HCT116 (cell line): ENCODE measurements around the gene ADAMTS9. TPM values are rescaled to one million over a fixed set of nuclear protein-coding genes. Genes with fewer than 3 reads are reported as not detected.

ENCODE experiments used
- ATAC-seq: fragments of 200-7000 bp; cut with Tn5 transposase; 2 replicates; pipeline ENCODE4 v1.9.1; 2020; ENCODE audit warnings: mild to moderate bottlenecking, moderate library complexity
- BruUV-seq: library from RNA; stranded (reverse); fragments of 400-500 nt; replicated peaks from 2 replicates; lab custom pipeline; 2021; lab: Mats Ljungman, UMichigan
- CTCF ChIA-PET: fragments of 300-600 bp; sonication (Branson Sonifier 250); formaldehyde crosslinking; loops from one replicate; lab custom pipeline; 2021; ENCODE audit warnings: antibody characterized with exemption; lab: Charles Lee
- POLR2A ChIA-PET: fragments of 300-600, 350-600 bp; sonication (Branson Sonifier 250); formaldehyde crosslinking; loops from one replicate; lab custom pipeline; 2021; ENCODE audit warnings: antibody characterized with exemption; lab: Charles Lee
- RAD21 ChIA-PET, 2 experiments: fragments of 300-600 bp; sonication (Branson Sonifier 250); formaldehyde crosslinking; loops; one replicate each; lab custom pipeline; 2023; ENCODE audit warnings: low total read pairs in 2 of 2; ENCODE audit not compliant: uncharacterized antibody in 2 of 2, unreplicated experiment in 2 of 2, low non-redundant PET in 1 of 2; lab: Charles Lee
- DNase-seq: peaks from one replicate; pipeline ENCODE4 v3.0.0-alpha.2; 2010; ENCODE audit warnings: low read depth, low spot score
- H2AFZ ChIP-seq: fragments of 200-600 bp; shearing (Covaris generic), sonication (generic); 2 replicates; pipeline ENCODE4 v1.6.1; 2017; ENCODE audit warnings: low read depth, mixed run types, mixed read lengths, antibody characterized with exemption, low read length; ENCODE audit not compliant: poor library complexity, severe bottlenecking
- H3K27ac ChIP-seq: 2 replicates; pipeline ENCODE4 v1.5.1; 2012; ENCODE audit warnings: low read depth, low read length
- H3K27me3 ChIP-seq: fragments of 200-600 bp; sonication (generic); 2 replicates; pipeline ENCODE4 v1.6.1; 2016; ENCODE audit warnings: mixed run types, low read length, mixed read lengths; ENCODE audit not compliant: insufficient read depth
- H3K36me3 ChIP-seq, 2 experiments: fragments of 200-500 bp in 1 of 2; fragments of 200-600 bp in 1 of 2; sonication (Bioruptor generic) in 1 of 2; sonication (generic) in 1 of 2; 2 replicates each; pipeline versions ENCODE4 v1.5.1 to v1.6.1; 2014 to 2016; ENCODE audit warnings: low read length in 2 of 2, inconsistent platforms in 1 of 2, mixed read lengths in 1 of 2, mixed run types in 1 of 2; ENCODE audit not compliant: insufficient read depth in 2 of 2, control insufficient read depth in 1 of 2
- H3K4me1 ChIP-seq, 2 experiments: fragments of 200-600 bp in 1 of 2; sonication (generic) in 1 of 2; 2 replicates each; pipeline versions ENCODE4 v1.5.1 to v1.6.1; 2012 to 2017; ENCODE audit warnings: low read length in 2 of 2, inconsistent platforms in 1 of 2, mild to moderate bottlenecking in 1 of 2, mixed read lengths in 1 of 2, mixed run types in 1 of 2, moderate library complexity in 1 of 2; ENCODE audit not compliant: insufficient read depth in 2 of 2, control insufficient read depth in 1 of 2
- H3K4me2 ChIP-seq: fragments of 200-600 bp; sonication (generic); 2 replicates; pipeline ENCODE4 v1.6.1; 2017; ENCODE audit warnings: mixed run types, low read length, mixed read lengths
- H3K4me3 ChIP-seq, 2 experiments: fragments of 200-600 bp in 1 of 2; sonication (generic) in 1 of 2; replicated peaks in 1 of 2; 2 replicates each; pipeline ENCODE4 v1.5.1; 2011 to 2016; ENCODE audit warnings: low read length in 2 of 2, control low read depth in 1 of 2, low read depth in 1 of 2, mild to moderate bottlenecking in 1 of 2, mixed read lengths in 1 of 2, mixed run types in 1 of 2
- H3K79me2 ChIP-seq: fragments of 200-600 bp; sonication (generic); 2 replicates; pipeline ENCODE4 v1.6.1; 2017; ENCODE audit warnings: mild to moderate bottlenecking, mixed run types, low read length, moderate library complexity, mixed read lengths; ENCODE audit not compliant: insufficient read depth
- H3K9ac ChIP-seq: fragments of 200-600 bp; sonication (generic); 2 replicates; pipeline ENCODE4 v1.6.1; 2016; ENCODE audit warnings: low read length, mixed read lengths
- H3K9me2 ChIP-seq: fragments of 200-600 bp; sonication (generic), shearing (Covaris generic); 2 replicates; pipeline ENCODE4 v1.6.1; 2017; ENCODE audit warnings: mixed run types, mild to moderate bottlenecking, moderate library complexity; ENCODE audit not compliant: insufficient read depth
- H3K9me3 ChIP-seq, 2 experiments: fragments of 200-500 bp in 1 of 2; fragments of 200-600 bp in 1 of 2; sonication (Bioruptor generic) in 1 of 2; sonication (generic) in 1 of 2; 2 replicates each; pipeline ENCODE4 v1.6.1; 2014 to 2017; ENCODE audit warnings: low read length in 2 of 2, mixed read lengths in 2 of 2, inconsistent platforms in 1 of 2, low read depth in 1 of 2, mild to moderate bottlenecking in 1 of 2, mixed run types in 1 of 2, moderate library complexity in 1 of 2; ENCODE audit not compliant: control insufficient read depth in 1 of 2, insufficient read depth in 1 of 2
- H4K20me1 ChIP-seq: fragments of 200-600 bp; sonication (generic), shearing (Covaris generic); 2 replicates; pipeline ENCODE4 v1.6.1; 2017; ENCODE audit warnings: mixed run types, mild to moderate bottlenecking, moderate library complexity; ENCODE audit not compliant: insufficient read depth
- CBX3 ChIP-seq: IDR thresholded peaks from 2 replicates; pipeline ENCODE4 v1.6.1; 2012; ENCODE audit warnings: low read depth
- CEBPB ChIP-seq: IDR thresholded peaks from 2 replicates; pipeline ENCODE4 v1.6.1; 2012; ENCODE audit warnings: low read depth
- EGR1 ChIP-seq: IDR thresholded peaks from 2 replicates; pipeline ENCODE4 v1.6.1; 2012; ENCODE audit warnings: low read depth
- EZH2phosphoT487 ChIP-seq: fragments of 200-600 bp; IDR thresholded peaks from 2 replicates; pipeline ENCODE4 v1.6.1; 2018; ENCODE audit warnings: antibody characterized with exemption, borderline replicate concordance
- FOSL1 ChIP-seq: IDR thresholded peaks from 2 replicates; pipeline ENCODE4 v1.6.1; 2012; ENCODE audit warnings: low read depth
- POLR2A ChIP-seq: IDR thresholded peaks from 2 replicates; pipeline ENCODE4 v1.7.0; 2011; ENCODE audit warnings: borderline replicate concordance; ENCODE audit not compliant: insufficient read depth, insufficient read length; ENCODE audit errors: extremely low read depth
- RAD21 ChIP-seq: IDR thresholded peaks from 2 replicates; pipeline ENCODE4 v1.6.1; 2012; ENCODE audit warnings: low read depth, mild to moderate bottlenecking
- SIN3A ChIP-seq: IDR thresholded peaks from 2 replicates; pipeline ENCODE4 v1.6.1; 2012; ENCODE audit warnings: low read depth
- SP1 ChIP-seq: IDR thresholded peaks from 2 replicates; pipeline ENCODE4 v1.6.1; 2012; ENCODE audit warnings: low read depth
- SRF ChIP-seq: IDR thresholded peaks from 2 replicates; pipeline ENCODE4 v1.6.1; 2012; ENCODE audit warnings: low read depth
- YY1 ChIP-seq: IDR thresholded peaks from 2 replicates; pipeline ENCODE4 v1.6.1; 2011; ENCODE audit warnings: low read length, low read depth, moderate library complexity, mild to moderate bottlenecking; ENCODE audit not compliant: insufficient replicate concordance; ENCODE audit errors: extremely low read depth
- ZNF274 ChIP-seq: fragments of 200-500 bp; sonication (Bioruptor generic); IDR thresholded peaks from 2 replicates; pipeline ENCODE4 v1.6.1; 2014; ENCODE audit warnings: mild to moderate bottlenecking, low read depth, low read length, inconsistent platforms
- intact Hi-C: fragments of 100-400 bp; cut with micrococcal nuclease; formaldehyde crosslinking; loops from 2 replicates; pipeline ENCODE4 v1.10.0; 2022
- total RNA-seq: library from RNA; stranded (reverse); gene quantifications from one replicate; pipeline ENCODE4 v1.2.1, GENCODE V29; 2021; ENCODE audit not compliant: unreplicated experiment
- TF ChIP-seq, protein P1 (sequence below): IDR thresholded peaks from 2 replicates; pipeline ENCODE4 v1.6.1; 2012
- TF ChIP-seq, protein P2 (sequence below), 3 experiments: fragments of 200-600 bp in 1 of 3; sonication (generic) in 1 of 3; IDR thresholded peaks in 2 of 3; conservative IDR thresholded peaks in 1 of 3; 2 replicates each; pipeline ENCODE4 v1.5.1; 2012 to 2017; ENCODE audit warnings: low read depth in 2 of 3, low read length in 2 of 3, antibody characterized with exemption in 1 of 3, borderline replicate concordance in 1 of 3, control low read depth in 1 of 3, mild to moderate bottlenecking in 1 of 3, mixed read lengths in 1 of 3, mixed run types in 1 of 3, moderate library complexity in 1 of 3; ENCODE audit not compliant: insufficient read depth in 1 of 3
- TF ChIP-seq, protein P3 (sequence below): IDR thresholded peaks from 2 replicates; pipeline ENCODE4 v1.6.1; 2011; ENCODE audit warnings: mild to moderate bottlenecking, low read length, moderate library complexity; ENCODE audit not compliant: insufficient replicate concordance; ENCODE audit errors: extremely low read depth
- TF ChIP-seq, protein P4 (sequence below): IDR thresholded peaks from 2 replicates; pipeline ENCODE4 v1.6.1; 2012

The ADAMTS9 gene
- total RNA-seq, 1 experiment from 2014 or later: 0.05 TPM

DNA sequence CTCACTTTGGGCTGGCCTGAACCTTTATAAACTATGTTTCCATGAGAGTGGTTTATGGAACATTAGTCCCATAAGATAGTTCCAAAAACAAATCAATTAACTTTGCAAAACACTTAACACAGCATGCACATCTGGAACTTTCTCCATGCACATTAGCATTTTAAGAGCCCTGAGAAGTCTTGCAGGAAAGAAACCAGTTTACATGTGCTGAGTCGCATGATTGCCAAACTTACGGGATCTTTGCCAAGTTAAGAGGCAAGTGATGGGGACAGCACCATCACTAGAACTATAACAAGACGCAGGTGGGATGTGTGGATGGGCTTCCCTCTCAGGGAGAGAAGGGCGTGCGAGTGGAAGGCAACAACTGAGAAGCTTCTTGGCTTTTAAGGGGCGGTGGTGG lies 20.7 kb downstream of the ADAMTS9 start:
- intact Hi-C loops: no loop called here
- BruUV-seq: no TSS peak
- Histone ChIP-seq H3K4me2 (no peak overlapping the region), H3K27me3 (no peaks in the 10 kb centered on the region), H3K4me3 (no peak overlapping the region), H2AFZ (no peak overlapping the region), H3K9me3 (no peaks in the 10 kb centered on the region), H3K36me3 (no peaks in the 10 kb centered on the region), H3K79me2 (no peaks in the 10 kb centered on the region), H3K4me1 (no peaks in the 10 kb centered on the region), H3K27ac (no peak overlapping the region), H3K9ac (no peak overlapping the region), H4K20me1 (no peaks in the 10 kb centered on the region), H3K9me2 (no peaks in the 10 kb centered on the region)
- ChIA-PET RAD21 (no interaction called here), POLR2A (no interaction called here), CTCF (no interaction called here)
- ATAC-seq (no peak), DNase-seq (no peak)
- TF ChIP-seq, protein P1, sequence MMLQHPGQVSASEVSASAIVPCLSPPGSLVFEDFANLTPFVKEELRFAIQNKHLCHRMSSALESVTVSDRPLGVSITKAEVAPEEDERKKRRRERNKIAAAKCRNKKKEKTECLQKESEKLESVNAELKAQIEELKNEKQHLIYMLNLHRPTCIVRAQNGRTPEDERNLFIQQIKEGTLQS: no peak
- TF ChIP-seq, protein P2, sequence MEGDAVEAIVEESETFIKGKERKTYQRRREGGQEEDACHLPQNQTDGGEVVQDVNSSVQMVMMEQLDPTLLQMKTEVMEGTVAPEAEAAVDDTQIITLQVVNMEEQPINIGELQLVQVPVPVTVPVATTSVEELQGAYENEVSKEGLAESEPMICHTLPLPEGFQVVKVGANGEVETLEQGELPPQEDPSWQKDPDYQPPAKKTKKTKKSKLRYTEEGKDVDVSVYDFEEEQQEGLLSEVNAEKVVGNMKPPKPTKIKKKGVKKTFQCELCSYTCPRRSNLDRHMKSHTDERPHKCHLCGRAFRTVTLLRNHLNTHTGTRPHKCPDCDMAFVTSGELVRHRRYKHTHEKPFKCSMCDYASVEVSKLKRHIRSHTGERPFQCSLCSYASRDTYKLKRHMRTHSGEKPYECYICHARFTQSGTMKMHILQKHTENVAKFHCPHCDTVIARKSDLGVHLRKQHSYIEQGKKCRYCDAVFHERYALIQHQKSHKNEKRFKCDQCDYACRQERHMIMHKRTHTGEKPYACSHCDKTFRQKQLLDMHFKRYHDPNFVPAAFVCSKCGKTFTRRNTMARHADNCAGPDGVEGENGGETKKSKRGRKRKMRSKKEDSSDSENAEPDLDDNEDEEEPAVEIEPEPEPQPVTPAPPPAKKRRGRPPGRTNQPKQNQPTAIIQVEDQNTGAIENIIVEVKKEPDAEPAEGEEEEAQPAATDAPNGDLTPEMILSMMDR (IDR thresholded peaks at IDR 0.05 in 2 of 3, conservative IDR thresholded peaks at IDR 0.05 in 1 of 3; ENCODE audit: borderline replicate concordance in 1 of 3, insufficient read depth in 1 of 3, low read depth in 2 of 3, low read length in 2 of 3): no peak
- TF ChIP-seq CBX3 (no peak), FOSL1 (no peak), RAD21 (no peak), SRF (no peak), YY1 (no peak), SP1 (no peak), SIN3A (no peak), EZH2phosphoT487 (no peak), POLR2A (no peak), EGR1 (no peak), ZNF274 (no peak), CEBPB (no peak)
- TF ChIP-seq, protein P3, sequence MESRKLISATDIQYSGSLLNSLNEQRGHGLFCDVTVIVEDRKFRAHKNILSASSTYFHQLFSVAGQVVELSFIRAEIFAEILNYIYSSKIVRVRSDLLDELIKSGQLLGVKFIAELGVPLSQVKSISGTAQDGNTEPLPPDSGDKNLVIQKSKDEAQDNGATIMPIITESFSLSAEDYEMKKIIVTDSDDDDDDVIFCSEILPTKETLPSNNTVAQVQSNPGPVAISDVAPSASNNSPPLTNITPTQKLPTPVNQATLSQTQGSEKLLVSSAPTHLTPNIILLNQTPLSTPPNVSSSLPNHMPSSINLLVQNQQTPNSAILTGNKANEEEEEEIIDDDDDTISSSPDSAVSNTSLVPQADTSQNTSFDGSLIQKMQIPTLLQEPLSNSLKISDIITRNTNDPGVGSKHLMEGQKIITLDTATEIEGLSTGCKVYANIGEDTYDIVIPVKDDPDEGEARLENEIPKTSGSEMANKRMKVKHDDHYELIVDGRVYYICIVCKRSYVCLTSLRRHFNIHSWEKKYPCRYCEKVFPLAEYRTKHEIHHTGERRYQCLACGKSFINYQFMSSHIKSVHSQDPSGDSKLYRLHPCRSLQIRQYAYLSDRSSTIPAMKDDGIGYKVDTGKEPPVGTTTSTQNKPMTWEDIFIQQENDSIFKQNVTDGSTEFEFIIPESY: no peak
- TF ChIP-seq, protein P4, sequence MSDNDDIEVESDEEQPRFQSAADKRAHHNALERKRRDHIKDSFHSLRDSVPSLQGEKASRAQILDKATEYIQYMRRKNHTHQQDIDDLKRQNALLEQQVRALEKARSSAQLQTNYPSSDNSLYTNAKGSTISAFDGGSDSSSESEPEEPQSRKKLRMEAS: no peak
